Activated CD4-positive, alpha-beta T cell treated with anti-CD3 and anti-CD28 coated beads, Interleukin-2, amount 50 U/mL, for 1 hour (primary cell): ENCODE data around the gene GDI1.

ENCODE experiments used
- DNase-seq: peaks from one replicate; pipeline ENCODE4 v3.0.0-alpha.2; 2020

Gene GDI1

DNA sequence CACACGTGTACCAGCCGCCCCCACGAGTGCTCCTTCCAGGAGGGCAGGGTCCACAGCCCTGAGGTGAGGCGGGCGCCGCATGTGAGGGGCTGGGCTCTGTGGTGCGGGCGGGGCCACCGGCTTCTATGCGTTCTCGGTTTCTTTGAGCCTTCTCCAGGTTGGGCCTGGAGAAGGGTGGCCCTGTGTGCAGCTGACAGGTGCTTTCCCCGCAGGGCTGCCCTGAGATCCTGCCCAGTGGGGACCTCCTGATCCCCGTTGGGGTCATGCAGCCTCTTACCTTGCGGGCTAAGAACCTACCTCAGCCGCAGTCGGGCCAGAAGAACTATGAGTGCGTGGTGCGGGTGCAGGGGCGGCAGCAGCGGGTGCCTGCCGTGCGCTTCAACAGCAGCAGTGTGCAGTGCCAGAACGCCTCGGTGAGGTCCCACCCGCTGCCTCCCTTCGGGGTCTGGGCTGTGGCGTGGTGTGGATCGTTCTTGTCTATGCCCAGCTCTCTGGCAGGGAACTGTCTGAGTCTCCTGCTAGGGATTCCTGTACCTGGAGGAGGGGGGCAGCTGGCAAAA is 27.9 kb downstream of the GDI1 start:
- no peak for DNase-seq

DNA sequence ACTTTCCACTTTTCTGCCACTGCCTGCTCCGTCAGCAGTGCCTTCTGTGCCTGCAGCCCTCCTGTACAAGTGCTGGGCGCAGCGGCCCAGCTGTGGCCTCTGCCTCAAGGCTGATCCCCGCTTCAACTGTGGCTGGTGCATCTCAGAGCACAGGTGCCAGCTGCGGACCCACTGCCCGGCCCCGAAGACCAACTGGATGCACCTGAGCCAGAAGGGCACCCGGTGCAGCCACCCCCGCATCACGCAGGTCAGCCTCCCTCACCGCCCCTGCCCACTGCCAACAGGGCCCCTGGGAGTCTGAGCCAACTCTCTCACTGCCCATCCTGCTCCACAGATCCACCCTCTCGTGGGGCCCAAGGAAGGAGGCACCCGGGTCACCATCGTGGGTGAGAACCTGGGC is 28.6 kb downstream of the GDI1 start:
- DNase-seq: no peak

DNA sequence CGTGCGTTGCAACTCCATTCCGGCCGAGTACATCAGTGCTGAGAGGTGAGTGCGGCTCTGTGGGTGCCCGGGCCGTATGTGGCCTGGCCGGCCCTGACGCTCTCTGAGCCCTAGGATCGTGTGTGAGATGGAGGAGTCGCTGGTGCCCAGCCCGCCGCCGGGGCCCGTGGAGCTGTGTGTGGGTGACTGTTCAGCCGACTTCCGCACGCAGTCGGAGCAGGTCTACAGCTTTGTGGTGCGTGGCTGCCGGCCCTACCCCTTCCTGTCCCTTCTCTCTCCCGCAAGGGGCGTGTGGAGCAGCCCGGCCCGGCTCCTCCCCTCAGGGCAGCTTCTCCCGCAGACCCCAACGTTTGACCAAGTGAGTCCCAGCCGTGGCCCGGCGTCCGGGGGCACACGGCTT is 29.1 kb downstream of the GDI1 start:
- DNase-seq: no peak

DNA sequence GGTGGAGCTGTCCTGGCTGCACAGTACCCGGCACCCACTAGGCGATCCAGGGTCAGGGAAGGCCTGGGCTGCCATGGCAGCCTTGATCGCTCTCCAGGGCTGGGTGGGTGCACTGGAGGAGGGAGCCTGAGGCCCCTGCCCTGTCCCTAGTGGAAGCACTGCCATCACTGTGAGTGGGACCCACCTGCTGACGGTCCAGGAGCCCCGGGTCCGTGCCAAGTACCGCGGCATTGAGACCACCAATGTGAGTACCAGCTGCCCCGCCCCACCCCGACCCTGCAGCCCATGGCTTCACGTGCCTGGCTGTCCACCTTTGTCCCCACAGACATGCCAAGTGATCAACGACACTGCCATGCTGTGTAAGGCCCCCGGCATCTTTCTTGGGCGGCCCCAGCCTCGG is 30.0 kb downstream of the GDI1 start:
- DNase-seq: no peak

DNA sequence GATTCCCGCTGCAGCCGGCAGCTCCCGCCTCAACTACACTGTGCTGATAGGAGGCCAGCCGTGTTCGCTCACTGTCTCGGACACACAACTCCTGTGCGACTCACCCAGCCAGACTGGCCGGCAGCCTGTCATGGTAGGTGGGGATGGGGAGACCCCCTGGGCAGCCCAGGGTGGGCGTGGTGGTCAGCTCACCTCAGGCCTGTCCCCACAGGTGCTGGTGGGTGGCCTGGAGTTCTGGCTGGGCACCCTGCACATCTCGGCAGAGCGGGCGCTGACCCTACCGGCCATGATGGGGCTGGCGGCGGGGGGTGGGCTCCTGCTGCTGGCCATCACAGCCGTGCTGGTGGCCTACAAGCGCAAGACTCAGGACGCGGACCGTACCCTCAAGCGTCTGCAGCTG is 30.6 kb downstream of the GDI1 start:
- no peak for DNase-seq

DNA sequence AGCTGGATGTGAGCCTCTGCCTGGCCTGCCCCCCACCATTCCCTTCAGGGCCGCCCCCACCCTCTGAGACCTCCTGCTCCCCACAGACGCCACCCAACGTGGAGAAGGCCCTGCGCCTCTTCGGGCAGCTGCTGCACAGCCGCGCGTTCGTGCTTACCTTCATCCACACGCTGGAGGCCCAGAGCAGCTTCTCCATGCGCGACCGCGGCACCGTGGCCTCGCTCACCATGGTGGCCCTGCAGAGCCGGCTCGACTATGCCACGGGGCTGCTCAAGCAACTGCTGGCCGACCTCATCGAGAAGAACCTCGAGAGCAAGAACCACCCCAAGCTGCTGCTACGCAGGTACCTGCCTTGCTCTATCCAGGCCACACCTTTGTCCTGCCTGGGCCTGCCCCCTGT is 31.3 kb downstream of the GDI1 start:
- no peak for DNase-seq

DNA sequence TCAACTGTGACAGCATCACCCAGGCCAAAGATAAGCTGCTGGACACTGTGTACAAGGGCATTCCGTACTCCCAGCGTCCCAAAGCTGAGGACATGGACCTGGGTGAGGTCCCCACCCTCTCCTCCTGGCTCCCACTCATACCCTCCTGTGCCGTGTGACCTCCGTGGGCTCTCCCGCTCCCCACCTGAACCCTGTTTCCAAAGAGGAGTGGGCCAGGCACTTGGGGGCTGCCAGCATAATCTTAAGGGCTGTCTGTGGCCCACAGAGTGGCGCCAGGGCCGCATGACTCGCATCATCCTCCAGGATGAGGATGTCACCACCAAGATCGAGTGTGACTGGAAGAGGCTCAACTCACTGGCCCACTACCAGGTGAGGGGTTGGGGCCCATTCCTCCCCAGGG is 32.2 kb downstream of the GDI1 start:
- DNase-seq: no peak

DNA sequence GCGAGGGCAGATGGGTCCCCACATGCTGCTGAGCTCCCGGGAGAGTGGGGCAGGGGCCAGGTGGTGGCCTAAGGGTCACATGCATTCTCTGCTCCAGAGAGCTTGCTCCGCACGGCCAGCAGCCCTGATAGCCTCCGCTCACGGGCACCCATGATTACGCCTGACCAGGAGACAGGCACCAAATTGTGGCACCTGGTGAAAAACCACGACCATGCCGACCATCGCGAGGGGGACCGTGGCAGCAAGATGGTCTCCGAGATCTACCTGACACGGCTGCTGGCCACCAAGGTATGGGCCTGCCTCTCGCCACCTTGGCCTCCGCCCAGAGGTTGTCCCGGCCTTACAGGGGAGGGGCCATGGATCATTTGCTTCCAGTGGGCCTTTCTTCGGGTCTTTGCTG is 32.9 kb downstream of the GDI1 start:
- DNase-seq: no peak

DNA sequence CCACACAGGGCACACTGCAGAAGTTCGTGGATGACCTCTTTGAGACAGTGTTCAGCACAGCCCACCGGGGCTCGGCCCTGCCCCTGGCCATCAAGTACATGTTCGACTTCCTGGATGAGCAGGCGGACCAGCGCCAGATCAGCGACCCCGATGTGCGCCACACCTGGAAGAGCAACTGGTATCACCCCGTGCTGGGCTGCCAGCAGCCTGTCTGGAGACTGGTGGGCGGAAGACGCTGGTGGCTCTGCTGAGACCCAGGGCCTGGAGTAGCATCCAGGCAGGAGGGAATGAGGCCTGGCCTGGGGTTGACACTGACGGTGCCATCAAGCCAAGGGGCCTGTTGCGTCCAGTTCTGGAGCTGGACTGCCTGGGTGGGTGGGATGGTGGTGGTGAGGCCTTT is 33.5 kb downstream of the GDI1 start:
- DNase-seq: no peak

DNA sequence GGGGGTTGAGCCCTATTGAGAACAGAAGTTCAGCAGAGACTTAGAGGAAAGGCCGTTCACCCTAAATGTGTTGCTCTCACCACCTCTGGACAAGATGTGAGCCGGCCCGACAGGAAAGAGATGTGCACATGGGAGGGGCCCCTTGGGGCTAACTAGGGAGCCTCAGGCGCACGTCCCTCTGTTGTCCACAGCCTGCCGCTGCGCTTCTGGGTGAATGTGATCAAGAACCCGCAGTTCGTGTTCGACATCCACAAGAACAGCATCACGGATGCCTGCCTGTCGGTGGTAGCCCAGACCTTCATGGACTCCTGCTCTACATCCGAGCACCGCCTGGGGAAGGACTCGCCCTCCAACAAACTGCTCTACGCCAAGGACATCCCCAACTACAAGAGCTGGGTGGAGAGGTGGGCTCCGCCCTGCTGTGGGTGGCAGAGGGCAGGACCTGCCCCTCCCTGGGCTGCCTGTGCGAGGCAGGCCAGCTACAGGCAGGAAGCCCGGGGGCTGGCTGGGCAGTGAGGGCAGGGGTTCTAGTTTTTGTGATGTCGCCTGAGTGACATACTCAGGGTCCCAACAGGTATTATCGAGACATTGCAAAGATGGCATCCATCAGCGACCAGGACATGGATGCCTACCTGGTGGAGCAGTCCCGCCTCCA is 34.1 kb downstream of the GDI1 start:
- no peak for DNase-seq

DNA sequence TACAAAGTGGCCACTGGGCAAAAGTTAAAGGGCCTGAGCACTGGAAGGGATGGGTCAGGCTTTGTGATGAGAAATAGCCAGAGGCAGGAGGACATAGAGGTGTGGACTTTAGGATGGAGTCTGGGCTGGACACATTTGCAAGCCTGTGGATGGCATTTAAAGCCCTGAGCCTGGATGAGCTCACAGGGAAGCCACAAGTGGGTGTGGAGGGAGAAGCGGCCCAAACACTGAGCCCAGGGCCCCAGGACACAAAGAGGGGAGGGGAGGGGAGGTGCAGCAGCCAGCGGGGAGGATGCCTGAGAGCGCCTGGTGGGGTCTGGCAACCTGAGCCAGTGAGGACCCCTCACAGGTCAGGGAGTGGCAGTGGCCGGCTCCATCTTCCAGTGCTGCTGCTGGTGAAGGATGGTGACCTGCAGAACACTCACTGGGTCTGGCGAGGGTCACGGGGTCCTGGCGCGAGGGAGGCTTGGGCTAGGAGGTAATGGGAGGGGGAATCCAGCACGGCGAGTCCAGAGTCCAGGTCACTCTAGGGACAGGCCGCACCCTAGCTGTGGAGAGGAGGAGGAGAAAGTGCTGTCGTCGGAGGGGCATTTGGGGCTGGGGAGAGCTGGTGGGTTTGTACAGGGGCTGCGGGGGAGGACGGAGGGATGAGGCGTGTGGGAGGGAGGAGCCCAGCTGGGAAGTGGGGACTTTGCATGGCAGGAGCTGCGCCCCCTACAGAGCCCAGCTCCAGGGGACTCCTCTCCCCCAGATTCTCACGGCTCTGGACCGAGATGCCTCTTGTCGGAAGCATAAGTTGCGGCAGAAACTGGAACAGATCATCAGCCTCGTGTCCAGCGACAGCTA is 35.1 kb downstream of the GDI1 start:
- no peak for DNase-seq

DNA sequence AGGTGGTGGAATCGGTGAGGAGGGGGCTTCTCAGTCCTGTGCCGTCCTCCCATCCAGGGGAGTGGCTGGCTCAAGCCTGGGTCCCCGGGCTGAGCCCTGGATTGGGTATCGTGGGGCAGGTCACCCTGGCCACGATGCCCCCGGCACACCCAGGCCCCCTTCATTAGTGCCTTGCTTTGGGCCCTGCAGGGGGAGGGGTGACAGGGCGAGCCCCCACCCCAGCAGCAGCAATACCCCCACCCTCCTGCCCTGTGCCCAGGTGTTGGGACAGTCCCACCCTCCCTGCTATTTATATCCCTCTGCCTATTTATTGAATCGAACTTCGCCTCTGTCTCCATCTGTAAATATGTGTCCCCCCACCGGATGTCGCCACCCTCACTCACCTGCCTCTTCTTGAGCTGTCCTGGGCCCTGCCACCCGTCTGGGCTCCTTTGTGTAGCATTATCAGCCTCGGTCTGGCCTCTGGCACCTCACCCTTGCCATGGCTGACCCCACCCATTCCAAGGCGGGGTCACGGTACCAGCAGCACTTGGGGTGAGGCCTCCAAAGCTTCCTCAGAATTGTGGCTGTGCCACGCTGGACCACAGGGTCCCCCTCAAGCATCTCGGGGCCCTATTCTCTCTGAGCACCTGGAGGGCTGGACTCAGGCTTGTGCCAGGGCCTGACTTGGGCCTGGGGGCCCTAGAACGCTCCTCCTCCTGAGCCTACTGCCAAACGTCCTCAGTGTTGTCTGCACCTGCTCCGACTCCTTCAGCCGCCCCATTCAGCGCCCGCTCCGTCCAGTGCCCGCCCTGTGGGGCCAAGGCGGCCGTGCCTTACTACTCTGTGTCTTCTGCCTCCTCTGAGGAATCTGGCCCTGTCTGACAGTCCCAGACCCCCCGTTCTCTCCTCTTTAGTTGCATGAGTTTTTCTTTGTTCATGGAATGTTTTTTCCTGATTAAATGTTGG is 36.0 kb downstream of the GDI1 start:
- DNase-seq: no peak

DNA sequence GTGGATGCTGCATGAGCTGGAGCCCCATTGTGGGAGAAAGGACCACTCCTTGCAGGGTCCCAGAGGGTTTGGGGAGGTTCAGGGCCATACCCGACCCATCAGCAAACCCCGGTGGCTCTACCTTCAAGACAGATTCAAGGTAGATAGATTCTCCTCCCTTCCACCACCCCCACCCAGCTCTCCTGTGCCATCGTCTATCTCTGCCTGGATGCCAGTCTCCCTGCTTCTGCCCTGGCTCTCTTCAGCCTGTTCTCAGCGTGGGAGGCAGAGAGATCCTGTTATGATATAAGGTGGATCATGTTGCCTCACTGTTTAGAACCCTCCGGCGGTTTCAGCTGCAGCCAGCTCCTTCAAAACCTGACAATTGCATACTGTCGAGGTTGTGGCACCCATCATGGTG is 36.7 kb downstream of the GDI1 start:
- no peak for DNase-seq

DNA sequence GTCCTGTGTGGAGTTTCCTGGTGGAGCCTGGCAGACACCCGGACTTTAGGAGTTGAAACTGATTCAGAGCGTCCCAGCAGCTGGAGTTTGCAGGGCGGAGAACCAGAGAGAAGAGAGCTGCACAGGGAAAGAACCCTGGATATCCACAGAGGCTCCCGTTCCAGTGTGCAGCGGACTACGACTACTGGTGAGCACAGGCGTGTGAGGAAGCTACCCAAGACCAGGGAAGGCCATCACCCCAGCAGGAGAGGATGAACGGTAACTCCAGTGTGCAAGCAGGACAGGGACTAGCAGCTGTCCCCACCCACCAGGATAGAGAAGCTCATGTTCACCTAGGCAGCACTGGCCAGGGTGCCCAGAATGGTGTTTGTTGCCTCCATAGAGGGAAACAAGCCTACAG is 39.9 kb downstream of the GDI1 start:
- DNase-seq: no peak

DNA sequence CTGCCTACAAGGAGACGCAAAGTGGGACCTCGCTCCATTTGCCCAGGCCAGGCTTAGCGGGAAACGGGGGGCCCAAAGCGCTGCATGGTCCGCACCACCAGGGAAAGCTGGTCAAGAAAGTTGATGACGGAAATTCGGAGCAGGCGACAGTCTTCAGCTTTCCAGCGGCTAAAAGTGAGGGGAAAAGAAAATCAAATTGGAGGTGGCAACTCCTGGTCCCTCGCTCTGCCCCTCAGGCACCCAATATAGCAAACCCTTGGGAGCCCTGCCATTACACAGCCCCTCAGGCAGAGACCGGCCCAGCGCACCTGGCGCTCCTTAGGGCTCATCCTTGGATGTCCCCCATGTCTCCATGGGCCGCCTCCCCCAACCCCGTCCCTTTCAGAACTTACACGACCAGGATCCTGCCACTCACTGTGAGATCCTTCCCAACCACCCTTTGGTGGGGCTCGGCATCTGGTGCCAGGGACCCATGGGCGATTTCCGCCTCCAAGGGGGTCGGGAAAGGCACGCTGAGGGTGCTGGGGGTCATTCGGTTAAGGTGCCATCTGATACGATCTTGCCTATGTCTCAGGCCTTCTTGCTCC is 41.0 kb downstream of the GDI1 start:
- DNase-seq: no peak

DNA sequence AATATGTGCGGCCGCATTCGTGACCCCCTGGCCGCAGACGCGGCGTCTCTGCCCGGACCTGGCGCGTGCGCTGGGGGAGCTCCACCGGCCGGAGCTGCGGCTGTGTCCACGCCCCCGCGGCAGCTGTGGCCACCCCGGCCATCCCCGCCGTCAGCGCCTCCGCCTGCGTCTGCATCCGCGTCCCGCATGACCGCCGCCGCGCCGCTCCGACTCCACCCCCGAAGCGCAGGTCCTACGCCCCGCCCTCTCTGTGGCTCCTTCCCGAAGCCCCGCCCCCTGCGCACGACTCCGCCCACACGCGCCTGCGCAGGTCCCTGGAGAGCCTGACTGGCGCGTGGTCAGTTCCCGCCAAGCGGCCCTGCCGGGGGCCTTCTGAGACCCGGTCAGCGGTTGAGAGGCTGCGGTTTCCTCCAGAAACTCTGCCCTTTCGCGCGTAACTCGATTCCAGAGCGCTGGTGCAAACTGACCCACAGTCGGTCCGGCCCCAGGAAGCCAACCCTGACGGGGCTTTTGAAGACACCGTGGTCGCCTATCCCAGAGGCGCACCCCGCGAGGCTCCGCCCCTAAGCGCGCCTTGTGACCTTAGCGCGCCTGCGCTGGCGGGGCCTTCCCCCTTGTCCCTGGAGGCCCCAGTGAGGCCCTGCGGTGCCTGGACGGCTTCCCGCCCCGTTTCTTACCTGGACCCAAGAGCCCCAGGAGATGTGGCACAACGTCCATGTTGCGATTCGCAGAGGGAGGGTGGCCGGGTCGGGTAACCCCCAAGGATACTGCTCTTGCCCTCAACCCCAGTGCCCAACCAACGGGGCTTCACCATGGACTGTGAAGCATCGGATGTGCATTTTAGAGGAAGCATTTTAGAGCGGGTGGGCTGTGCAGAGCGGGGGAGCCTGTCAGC is 42.0 kb downstream of the GDI1 start, which contains the start of gene LAGE3:
TSS of gene LAGE3 (minus strand) at position 554 of the 895 bp plus-strand sequence. CDS start at position 188, 366 bp downstream.
- DNase-seq: peak; percentile 93

DNA sequence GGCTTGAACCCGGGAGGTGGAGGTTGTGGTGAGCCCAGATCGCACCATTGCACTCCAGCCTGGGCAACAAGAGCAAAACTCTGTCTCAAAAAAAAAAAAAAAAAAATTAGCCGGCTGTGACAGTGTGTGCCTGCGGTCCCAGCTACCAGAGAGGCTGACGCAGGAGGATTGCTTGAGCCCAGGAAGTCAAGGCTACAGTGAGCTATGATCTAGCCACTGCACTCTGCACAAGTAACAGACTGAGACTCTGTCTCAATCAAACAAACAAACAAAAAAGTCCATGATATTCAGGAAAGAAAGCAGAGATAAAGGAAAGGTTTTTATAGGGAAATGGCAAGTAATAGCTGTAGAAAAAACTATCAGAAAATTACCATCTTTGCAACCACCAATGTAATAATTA is 44.2 kb downstream of the GDI1 start:
- DNase-seq: no peak

DNA sequence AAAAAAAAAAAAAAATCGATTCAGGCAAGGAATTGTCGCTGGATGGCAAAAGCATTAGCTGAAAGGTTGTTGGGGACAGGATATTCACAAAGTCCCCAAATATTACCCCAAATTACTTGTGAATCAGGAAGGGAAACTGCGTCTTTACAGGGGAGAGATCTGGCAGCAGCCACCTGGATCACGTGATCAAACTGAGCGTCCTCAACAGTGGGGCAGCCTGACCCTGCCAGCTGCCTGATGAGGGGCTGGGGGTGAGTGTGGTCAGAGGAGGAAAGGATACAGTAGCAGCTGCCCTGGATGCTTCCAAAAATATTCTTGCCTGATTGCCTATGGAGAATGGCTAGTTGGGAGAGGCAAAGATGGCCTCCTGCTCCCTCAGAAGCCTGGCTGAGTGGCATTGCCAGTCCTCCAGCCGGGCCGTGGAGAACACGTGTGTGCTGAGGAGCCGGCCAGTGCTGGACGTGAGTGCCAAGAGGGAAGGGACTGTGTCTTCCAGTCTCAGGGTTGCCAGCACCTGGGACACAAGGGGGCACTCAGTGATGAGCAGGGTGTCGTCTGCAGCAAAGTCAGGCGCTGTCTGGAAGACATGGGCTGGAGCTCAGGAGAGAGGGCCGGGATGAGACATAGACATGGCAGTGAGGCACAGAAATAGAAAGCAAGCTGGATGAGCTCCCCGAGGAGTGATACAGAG is 45.1 kb downstream of the GDI1 start:
- DNase-seq: no peak

DNA sequence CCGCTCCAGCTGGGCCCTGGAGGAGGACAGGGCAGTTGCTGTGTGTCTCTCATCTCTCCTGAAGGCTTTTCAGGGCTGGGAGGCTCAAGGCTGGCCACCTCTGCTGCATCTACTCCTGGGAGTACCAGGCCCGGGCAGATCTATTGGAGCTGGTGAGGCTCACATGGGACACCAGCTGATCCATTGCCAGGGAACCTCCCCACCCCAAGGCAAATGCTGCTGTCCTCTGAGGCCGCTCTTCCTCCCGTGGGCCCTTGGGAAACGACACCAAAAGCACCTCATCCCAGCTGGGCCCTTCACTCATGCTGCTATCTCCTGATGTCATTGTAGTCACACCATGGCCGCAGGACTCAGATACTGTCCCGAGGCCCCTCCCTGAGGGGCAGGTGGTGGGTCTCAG is 45.8 kb downstream of the GDI1 start:
- DNase-seq: no peak

DNA sequence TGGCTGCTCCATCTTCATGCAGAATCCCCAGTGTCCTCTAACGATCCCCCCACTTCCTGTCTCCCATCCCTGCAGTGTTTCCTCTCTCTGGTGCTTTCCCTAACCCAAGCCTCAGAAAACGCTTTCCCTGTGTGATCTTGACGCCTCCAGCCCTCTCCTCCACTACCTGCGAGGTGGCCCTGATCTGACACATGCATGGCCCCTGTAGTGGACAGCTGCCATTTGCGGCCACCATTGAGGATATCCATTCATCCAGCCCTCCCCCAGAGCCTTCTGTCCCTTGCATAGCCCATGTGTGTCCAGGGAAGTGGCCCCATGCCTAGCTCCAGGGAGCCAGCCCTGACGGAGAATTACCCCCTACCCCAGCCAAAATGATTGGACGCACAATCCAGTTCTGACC is 46.4 kb downstream of the GDI1 start:
- no peak for DNase-seq
